Sigmoid colon (tissue), 4 donors: ENCODE results near the gene CTNS.

Experiments used
- EP300 ChIP-seq, 4 donors: sonication (generic); formaldehyde crosslinking; IDR thresholded peaks; one replicate each; pipeline ENCODE4 v1.6.1; 2017; ENCODE audit warnings: antibody characterized with exemption in 4 of 4
- POLR2A ChIP-seq, 2 donors: fragments of 450-650 bp; IDR thresholded peaks; one replicate each; pipeline ENCODE4 v1.6.1; 2016; ENCODE audit warnings: antibody characterized with exemption in 2 of 2, mild to moderate bottlenecking in 2 of 2, moderate library complexity in 2 of 2
- POLR2AphosphoS5 ChIP-seq, 4 donors: sonication (generic); formaldehyde crosslinking; IDR thresholded peaks; one replicate each; pipeline ENCODE4 v1.6.1; 2017; ENCODE audit warnings: antibody characterized with exemption in 4 of 4
- TF ChIP-seq, protein P1 (sequence below), 4 experiments: fragments of 450-650 bp in 3 of 4; fragments of 200-600 bp in 1 of 4; IDR thresholded peaks; one replicate each; pipeline ENCODE4 v1.5.1; 2016 to 2019; ENCODE audit warnings: antibody characterized with exemption in 4 of 4, mild to moderate bottlenecking in 3 of 4, moderate library complexity in 2 of 4

DNA sequence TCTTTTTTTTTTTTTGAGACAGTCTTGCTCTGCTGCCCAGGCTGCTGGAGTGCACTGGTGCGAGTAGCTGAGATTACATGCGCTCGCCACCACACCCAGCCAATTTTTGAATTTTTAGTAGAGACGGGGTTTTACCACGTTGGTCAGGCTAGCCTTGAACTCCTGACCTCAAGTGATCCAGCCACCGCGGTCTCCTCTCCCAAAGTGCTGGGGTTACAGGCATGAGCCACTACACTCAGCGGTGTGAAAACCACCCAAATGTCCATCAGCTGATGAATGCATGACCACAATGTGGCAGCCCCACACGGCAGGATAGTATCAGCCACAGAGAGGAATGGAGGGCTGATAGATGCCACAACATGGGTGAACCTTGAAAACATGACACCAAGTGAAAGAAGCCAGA lies 57.3 kb downstream of the CTNS start:
- no peak for TF ChIP-seq EP300 (IDR thresholded peaks at IDR 0.05)
- TF ChIP-seq, protein P1, sequence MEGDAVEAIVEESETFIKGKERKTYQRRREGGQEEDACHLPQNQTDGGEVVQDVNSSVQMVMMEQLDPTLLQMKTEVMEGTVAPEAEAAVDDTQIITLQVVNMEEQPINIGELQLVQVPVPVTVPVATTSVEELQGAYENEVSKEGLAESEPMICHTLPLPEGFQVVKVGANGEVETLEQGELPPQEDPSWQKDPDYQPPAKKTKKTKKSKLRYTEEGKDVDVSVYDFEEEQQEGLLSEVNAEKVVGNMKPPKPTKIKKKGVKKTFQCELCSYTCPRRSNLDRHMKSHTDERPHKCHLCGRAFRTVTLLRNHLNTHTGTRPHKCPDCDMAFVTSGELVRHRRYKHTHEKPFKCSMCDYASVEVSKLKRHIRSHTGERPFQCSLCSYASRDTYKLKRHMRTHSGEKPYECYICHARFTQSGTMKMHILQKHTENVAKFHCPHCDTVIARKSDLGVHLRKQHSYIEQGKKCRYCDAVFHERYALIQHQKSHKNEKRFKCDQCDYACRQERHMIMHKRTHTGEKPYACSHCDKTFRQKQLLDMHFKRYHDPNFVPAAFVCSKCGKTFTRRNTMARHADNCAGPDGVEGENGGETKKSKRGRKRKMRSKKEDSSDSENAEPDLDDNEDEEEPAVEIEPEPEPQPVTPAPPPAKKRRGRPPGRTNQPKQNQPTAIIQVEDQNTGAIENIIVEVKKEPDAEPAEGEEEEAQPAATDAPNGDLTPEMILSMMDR (IDR thresholded peaks at IDR 0.05): no peak
- TF ChIP-seq POLR2A (IDR thresholded peaks at IDR 0.05): no peak
- no peak for TF ChIP-seq POLR2AphosphoS5 (IDR thresholded peaks at IDR 0.05)
